Mammary epithelial cell (primary cell): Measurements from ENCODE around the gene SAMM50.

Source experiments
- EZH2 ChIP-seq: IDR thresholded peaks from 2 replicates; pipeline ENCODE4 v1.6.1; 2012; ENCODE audit warnings: low read length, inconsistent platforms, borderline replicate concordance
- TF ChIP-seq, protein P1 (sequence below), 2 donors: IDR thresholded peaks in 1 of 2; conservative IDR thresholded peaks in 1 of 2; 2 replicates each; pipeline ENCODE4 v1.5.1; 2011 to 2012; ENCODE audit warnings: inconsistent platforms in 2 of 2, low read length in 2 of 2, mild to moderate bottlenecking in 2 of 2, control low read depth in 1 of 2, low read depth in 1 of 2; ENCODE audit not compliant: insufficient read depth in 1 of 2; ENCODE audit errors: extremely low read depth in 1 of 2

- TF ChIP-seq, protein P1, sequence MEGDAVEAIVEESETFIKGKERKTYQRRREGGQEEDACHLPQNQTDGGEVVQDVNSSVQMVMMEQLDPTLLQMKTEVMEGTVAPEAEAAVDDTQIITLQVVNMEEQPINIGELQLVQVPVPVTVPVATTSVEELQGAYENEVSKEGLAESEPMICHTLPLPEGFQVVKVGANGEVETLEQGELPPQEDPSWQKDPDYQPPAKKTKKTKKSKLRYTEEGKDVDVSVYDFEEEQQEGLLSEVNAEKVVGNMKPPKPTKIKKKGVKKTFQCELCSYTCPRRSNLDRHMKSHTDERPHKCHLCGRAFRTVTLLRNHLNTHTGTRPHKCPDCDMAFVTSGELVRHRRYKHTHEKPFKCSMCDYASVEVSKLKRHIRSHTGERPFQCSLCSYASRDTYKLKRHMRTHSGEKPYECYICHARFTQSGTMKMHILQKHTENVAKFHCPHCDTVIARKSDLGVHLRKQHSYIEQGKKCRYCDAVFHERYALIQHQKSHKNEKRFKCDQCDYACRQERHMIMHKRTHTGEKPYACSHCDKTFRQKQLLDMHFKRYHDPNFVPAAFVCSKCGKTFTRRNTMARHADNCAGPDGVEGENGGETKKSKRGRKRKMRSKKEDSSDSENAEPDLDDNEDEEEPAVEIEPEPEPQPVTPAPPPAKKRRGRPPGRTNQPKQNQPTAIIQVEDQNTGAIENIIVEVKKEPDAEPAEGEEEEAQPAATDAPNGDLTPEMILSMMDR (conservative IDR thresholded peaks at IDR 0.05 in 1 of 2, IDR thresholded peaks at IDR 0.05 in 1 of 2; ENCODE audit: extremely low read depth in 1 of 2, insufficient read depth in 1 of 2, low read depth in 1 of 2, low read length in 2 of 2), result no peak
- TF ChIP-seq EZH2, result no peak
Observed at GRCh38 chr22:43971112-43971511, 15.9 kb downstream of the SAMM50 start.
